Activated CD8-positive, alpha-beta T cell treated with anti-CD3 and anti-CD28 coated beads, Interleukin-2, amount 10 ng/mL, durations not matched to agents 7 days and 5 days (primary cell): ENCODE results near the gene TMEM18. TPM values are rescaled to one million over a fixed set of nuclear protein-coding genes. Genes with fewer than 3 reads are reported as not detected.

Source experiments
- ATAC-seq: fragments of 150-1000 bp; cut with Tn5 transposase; one replicate; pipeline ENCODE4 v1.10.0; 2021; ENCODE audit warnings: moderate library complexity
- CTCF ChIA-PET: fragments of 350-600 bp; sonication (Branson Sonifier 250); formaldehyde crosslinking; loops from one replicate; lab custom pipeline; 2021; ENCODE audit warnings: antibody characterized with exemption; lab: Charles Lee
- POLR2A ChIA-PET: fragments of 350-600 bp; sonication (Branson Sonifier 250); formaldehyde crosslinking; loops from one replicate; lab custom pipeline; 2021; ENCODE audit warnings: antibody characterized with exemption; lab: Charles Lee
- DNase-seq: peaks from one replicate; pipeline ENCODE4 v3.0.0-alpha.2; 2020
- H3K27ac Mint-ChIP-seq: one replicate; pipeline ENCODE4 v1.8.0; 2021; ENCODE audit warnings: mild to moderate bottlenecking, mixed read lengths
- H3K27me3 Mint-ChIP-seq: one replicate; pipeline ENCODE4 v1.8.0; 2021; ENCODE audit warnings: low read depth, mixed read lengths
- H3K36me3 Mint-ChIP-seq: one replicate; pipeline ENCODE4 v1.8.0; 2021; ENCODE audit warnings: low read depth, mixed read lengths
- H3K4me1 Mint-ChIP-seq: one replicate; pipeline ENCODE4 v1.8.0; 2021; ENCODE audit warnings: low read depth, mixed read lengths
- H3K4me3 Mint-ChIP-seq: one replicate; pipeline ENCODE4 v1.8.0; 2021; ENCODE audit warnings: mild to moderate bottlenecking, mixed read lengths
- H3K9me3 Mint-ChIP-seq: one replicate; pipeline ENCODE4 v1.8.0; 2022; ENCODE audit warnings: mixed read lengths; ENCODE audit not compliant: insufficient read depth
- total RNA-seq, 2 experiments: library from RNA; stranded (reverse); gene quantifications; one replicate each; pipeline ENCODE4 v1.2.3, GENCODE V29; 2021

TMEM18 gene
- total RNA-seq, 2 experiments from 2014 or later, result 31.1 to 32.0 TPM

GRCh38 chr2:648476-649424 is 28.5 kb downstream of the TMEM18 start:
- H3K36me3 Mint-ChIP-seq, result no peaks in the 10 kb centered on the region
- no peak for DNase-seq
- no peak overlapping the region for H3K4me3 Mint-ChIP-seq
- H3K9me3 Mint-ChIP-seq, result no peaks in the 10 kb centered on the region
- ATAC-seq, result no peak
- H3K27me3 Mint-ChIP-seq, result peaks cover 5% of the 10 kb centered on the region
- ChIA-PET POLR2A (no interaction called here), CTCF (interaction anchor here (1.0 kb wide), 1 partner anchor 12 kb away, joined by 3 read pairs; no protein-coding TSS in a partner anchor)
- H3K27ac Mint-ChIP-seq, result no peak overlapping the region
- H3K4me1 Mint-ChIP-seq, result peaks cover 11% of the 10 kb centered on the region

GRCh38 chr2:647691-648231 is 29.4 kb downstream of the TMEM18 start:
- Mint-ChIP-seq H3K27ac (no peak overlapping the region), H3K9me3 (no peaks in the 10 kb centered on the region), H3K4me1 (peaks cover 4% of the 10 kb centered on the region), H3K36me3 (no peaks in the 10 kb centered on the region), H3K27me3 (peaks cover 5% of the 10 kb centered on the region), H3K4me3 (no peak overlapping the region)
- POLR2A ChIA-PET, result no interaction called here
- CTCF ChIA-PET, result interaction anchor here (0.6 kb wide), 1 partner anchor 10 kb away, joined by 3 read pairs; no protein-coding TSS in a partner anchor
- ATAC-seq (no peak), DNase-seq (no peak)

- Mint-ChIP-seq H3K27ac (no peak overlapping the region), H3K27me3 (peaks cover 5% of the 10 kb centered on the region), H3K36me3 (no peaks in the 10 kb centered on the region), H3K4me3 (no peak overlapping the region), H3K9me3 (no peaks in the 10 kb centered on the region), H3K4me1 (peaks cover under 1% of the 10 kb centered on the region)
- ChIA-PET CTCF (no interaction called here), POLR2A (no interaction called here)
- no peak for ATAC-seq
- no peak for DNase-seq
Measured at GRCh38 chr2:647003-647560, 30.1 kb downstream of the TMEM18 start.

GRCh38 chr2:644871-645270 is 32.3 kb downstream of the TMEM18 start:
- no peaks in the 10 kb centered on the region for H3K36me3 Mint-ChIP-seq
- H3K27ac Mint-ChIP-seq, result no peak overlapping the region
- DNase-seq, result no peak
- no peak for ATAC-seq
- no peaks in the 10 kb centered on the region for H3K4me1 Mint-ChIP-seq
- H3K27me3 Mint-ChIP-seq, result peaks cover 5% of the 10 kb centered on the region
- H3K4me3 Mint-ChIP-seq, result no peak overlapping the region
- no peaks in the 10 kb centered on the region for H3K9me3 Mint-ChIP-seq
- POLR2A ChIA-PET, result no interaction called here
- CTCF ChIA-PET, result no interaction called here

GRCh38 chr2:643761-644160 is 33.4 kb downstream of the TMEM18 start:
- H3K27me3 Mint-ChIP-seq, result peaks cover 5% of the 10 kb centered on the region
- DNase-seq (no peak), ATAC-seq (no peak)
- H3K9me3 Mint-ChIP-seq, result no peaks in the 10 kb centered on the region
- H3K4me3 Mint-ChIP-seq, result no peak overlapping the region
- H3K27ac Mint-ChIP-seq, result no peak overlapping the region
- CTCF ChIA-PET, result no interaction called here
- POLR2A ChIA-PET, result interaction anchor here (1.2 kb wide), 1 partner anchor 9 kb away, joined by 4 read pairs; no protein-coding TSS in a partner anchor
- H3K36me3 Mint-ChIP-seq, result no peaks in the 10 kb centered on the region
- no peaks in the 10 kb centered on the region for H3K4me1 Mint-ChIP-seq

GRCh38 chr2:643334-643733 is 33.9 kb downstream of the TMEM18 start:
- DNase-seq (no peak), ATAC-seq (no peak)
- H3K9me3 Mint-ChIP-seq, result no peaks in the 10 kb centered on the region
- no peak overlapping the region for H3K4me3 Mint-ChIP-seq
- POLR2A ChIA-PET, result interaction anchor here (1.2 kb wide), 1 partner anchor 10 kb away, joined by 4 read pairs; no protein-coding TSS in a partner anchor
- H3K27ac Mint-ChIP-seq, result no peak overlapping the region
- no peaks in the 10 kb centered on the region for H3K4me1 Mint-ChIP-seq
- CTCF ChIA-PET, result no interaction called here
- H3K27me3 Mint-ChIP-seq, result peaks cover 5% of the 10 kb centered on the region
- H3K36me3 Mint-ChIP-seq, result no peaks in the 10 kb centered on the region

- no peak overlapping the region for H3K4me3 Mint-ChIP-seq
- ChIA-PET CTCF (no interaction called here), POLR2A (no interaction called here)
- H3K36me3 Mint-ChIP-seq, result no peaks in the 10 kb centered on the region
- DNase-seq (peak; percentile 8), ATAC-seq (no peak)
- no peak overlapping the region for H3K27ac Mint-ChIP-seq
- no peaks in the 10 kb centered on the region for H3K4me1 Mint-ChIP-seq
- no peaks in the 10 kb centered on the region for H3K9me3 Mint-ChIP-seq
- H3K27me3 Mint-ChIP-seq, result peaks cover 5% of the 10 kb centered on the region
Measured at GRCh38 chr2:641872-642815, 35.1 kb downstream of the TMEM18 start.

- Mint-ChIP-seq H3K4me3 (no peak overlapping the region), H3K9me3 (no peaks in the 10 kb centered on the region)
- peak; percentile 9 for DNase-seq
Measured at GRCh38 chr2:641164-641871, 35.9 kb downstream of the TMEM18 start.

GRCh38 chr2:639703-640102 is 37.5 kb downstream of the TMEM18 start:
- peaks cover 5% of the 10 kb centered on the region for H3K27me3 Mint-ChIP-seq
- no peaks in the 10 kb centered on the region for H3K36me3 Mint-ChIP-seq
- H3K4me3 Mint-ChIP-seq, result no peak overlapping the region
- H3K27ac Mint-ChIP-seq, result no peak overlapping the region
- no peaks in the 10 kb centered on the region for H3K9me3 Mint-ChIP-seq
- ATAC-seq (no peak), DNase-seq (peak; percentile 9)
- ChIA-PET CTCF (no interaction called here), POLR2A (no interaction called here)
- H3K4me1 Mint-ChIP-seq, result no peaks in the 10 kb centered on the region

More at GRCh38 chr2:641164-641871, 35.9 kb downstream of the TMEM18 start:
- Mint-ChIP-seq H3K4me1 (no peaks in the 10 kb centered on the region), H3K27ac (no peak overlapping the region), H3K36me3 (no peaks in the 10 kb centered on the region), H3K27me3 (peaks cover 5% of the 10 kb centered on the region)
- ChIA-PET POLR2A (no interaction called here), CTCF (no interaction called here)
- ATAC-seq, result no peak

- CTCF ChIA-PET, result interaction anchor here (0.6 to 1.9 kb wide), 5 partner anchors 10 to 108 kb away, joined by 3 to 7 read pairs (median 3); no protein-coding TSS in a partner anchor
- POLR2A ChIA-PET, result no interaction called here
- no peak overlapping the region for H3K4me3 Mint-ChIP-seq
- H3K4me1 Mint-ChIP-seq, result no peaks in the 10 kb centered on the region
- ATAC-seq (no peak), DNase-seq (no peak)
- no peaks in the 10 kb centered on the region for H3K36me3 Mint-ChIP-seq
- no peaks in the 10 kb centered on the region for H3K27me3 Mint-ChIP-seq
- H3K27ac Mint-ChIP-seq, result no peak overlapping the region
- no peaks in the 10 kb centered on the region for H3K9me3 Mint-ChIP-seq
Measured at GRCh38 chr2:637804-638203, 39.4 kb downstream of the TMEM18 start.

- no peaks in the 10 kb centered on the region for H3K9me3 Mint-ChIP-seq
Measured at GRCh38 chr2:637406-637776, 39.8 kb downstream of the TMEM18 start.

More at GRCh38 chr2:637406-637776, 39.8 kb downstream of the TMEM18 start:
- H3K4me1 Mint-ChIP-seq, result no peaks in the 10 kb centered on the region
- DNase-seq, result peak; percentile 9
- H3K36me3 Mint-ChIP-seq, result no peaks in the 10 kb centered on the region
- H3K4me3 Mint-ChIP-seq, result no peak overlapping the region
- no peak for ATAC-seq
- H3K27me3 Mint-ChIP-seq, result peaks cover 2% of the 10 kb centered on the region
- no peak overlapping the region for H3K27ac Mint-ChIP-seq
- POLR2A ChIA-PET, result no interaction called here
- CTCF ChIA-PET, result interaction anchor here (0.6 to 2.2 kb wide), 8 partner anchors 10 to 461 kb away, joined by 3 to 12 read pairs (median 3); no protein-coding TSS in a partner anchor
